Lung microvascular endothelial cell (primary cell): ENCODE data around the gene RPLP2. TPM values are rescaled to one million over a fixed set of nuclear protein-coding genes. Genes with fewer than 3 reads are reported as not detected.

ENCODE experiments used
- DNase-seq, 2 donors: peaks; one replicate each; pipeline versions ENCODE4 v3.0.0 to v3.0.0-alpha.2; 2010; ENCODE audit warnings: low read depth in 2 of 2
- total RNA-seq: library from RNA; depleted of rRNA; stranded (reverse); fragments of >200 nt; gene quantifications from 2 replicates; pipeline ENCODE4 v1.2.1, GENCODE V29; 2014

Gene RPLP2
- total RNA-seq, 1 donor from 2014 or later = 383 TPM

- peak in 1 of 2 donors; percentile 30 for DNase-seq
These were observed 5.8 kb upstream of the RPLP2 start for GRCh38 chr11:803770-804598.

- no peak for DNase-seq
These were observed 5.2 kb upstream of the RPLP2 start for GRCh38 chr11:804599-804964.

- no peak for DNase-seq
These were observed 1.1 kb upstream of the RPLP2 start for GRCh38 chr11:808427-809286.

- DNase-seq = no peak
These were observed 337 bp downstream of the RPLP2 start for GRCh38 chr11:810040-810567.

GRCh38 chr11:811446-812245 is 1.9 kb downstream of the RPLP2 start:
- peak in 1 of 2 donors; percentile 59 for DNase-seq

GRCh38 chr11:812390-812789 is 2.6 kb downstream of the RPLP2 start:
- DNase-seq = no peak

- DNase-seq = no peak
These were observed 3.3 kb downstream of the RPLP2 start for GRCh38 chr11:813072-813455.

- no peak for DNase-seq
These were observed 3.8 kb downstream of the RPLP2 start for GRCh38 chr11:813456-814096.

GRCh38 chr11:815675-816432 is 6.1 kb downstream of the RPLP2 start:
- no peak for DNase-seq

- no peak for DNase-seq
These were observed 6.6 kb downstream of the RPLP2 start for GRCh38 chr11:816433-816779.

GRCh38 chr11:818396-819128 is 8.8 kb downstream of the RPLP2 start, which contains the start of gene PNPLA2:
Gene PNPLA2, plus strand, starts transcription at chr11:818914. Its CDS starts 805 bp downstream, at chr11:819719.
- DNase-seq = no peak

GRCh38 chr11:819129-819931 is 9.6 kb downstream of the RPLP2 start:
- DNase-seq = peak; percentile 89 to 93

- peak; percentile 77 to 92 for DNase-seq
These were observed 10.3 kb downstream of the RPLP2 start for GRCh38 chr11:819943-820649.

- peak in 1 of 2 donors; percentile 64 for DNase-seq
These were observed 11.1 kb downstream of the RPLP2 start for GRCh38 chr11:820655-821511.

GRCh38 chr11:821512-822371 is 12.0 kb downstream of the RPLP2 start:
- no peak for DNase-seq
